B cell (primary cell): ENCODE measurements around the gene SEMA7A. TPM values are rescaled to one million over a fixed set of nuclear protein-coding genes. Genes with fewer than 3 reads are reported as not detected.

Experiments
- ATAC-seq: fragments of 200-7000 bp; cut with Tn5 transposase; one replicate; pipeline ENCODE4 v1.10.0; 2021; ENCODE audit warnings: low read depth, mild to moderate bottlenecking, moderate number of reproducible peaks, moderate library complexity
- CTCF ChIA-PET: fragments of 350-600 bp; sonication (Branson Sonifier 250); formaldehyde crosslinking; loops from one replicate; lab custom pipeline; 2021; ENCODE audit warnings: antibody characterized with exemption, inconsistent platforms; lab: Charles Lee
- POLR2A ChIA-PET: fragments of 350-600 bp; sonication (Branson Sonifier 250); formaldehyde crosslinking; loops from one replicate; lab custom pipeline; 2021; ENCODE audit warnings: antibody characterized with exemption; lab: Charles Lee
- DNase-seq: peaks from one replicate; pipeline ENCODE4 v3.0.0; 2013
- H2AFZ ChIP-seq: 2 replicates; pipeline ENCODE4 v1.6.1; 2012; ENCODE audit warnings: mild to moderate bottlenecking, low read depth, low read length; ENCODE audit not compliant: insufficient read depth, poor library complexity, severe bottlenecking
- H3K27ac ChIP-seq, 2 donors: 1 replicate in 1 of 2; 2 replicates in 1 of 2; pipeline ENCODE4 v1.5.1; 2012 to 2013; ENCODE audit warnings: low read length in 2 of 2, mild to moderate bottlenecking in 2 of 2, moderate library complexity in 1 of 2
- H3K27me3 ChIP-seq, 4 experiments: fragments of 200-600 bp in 1 of 4; sonication (generic) in 1 of 4; replicated peaks in 1 of 4; 1 replicate in 2 of 4; 2 replicates in 2 of 4; pipeline versions ENCODE4 v1.6.1 to v1.7.0; 2013 to 2016; ENCODE audit warnings: low read length in 3 of 4, mild to moderate bottlenecking in 2 of 4, mixed read lengths in 1 of 4, moderate library complexity in 1 of 4; ENCODE audit not compliant: insufficient read depth in 4 of 4, control insufficient read depth in 3 of 4; ENCODE audit errors: control extremely low read depth in 1 of 4
- H3K36me3 ChIP-seq, 2 experiments: replicated peaks in 1 of 2; 1 replicate in 1 of 2; 2 replicates in 1 of 2; pipeline versions ENCODE4 v1.6.1 to v1.7.1; 2013; ENCODE audit warnings: low read length in 1 of 2; ENCODE audit not compliant: insufficient read depth in 2 of 2, control insufficient read depth in 1 of 2; ENCODE audit errors: control extremely low read depth in 1 of 2, extremely low read depth in 1 of 2
- H3K4me1 ChIP-seq, 2 donors: fragments of 200-600 bp in 1 of 2; sonication (generic) in 1 of 2; 1 replicate in 1 of 2; 2 replicates in 1 of 2; pipeline versions ENCODE4 v1.5.1 to v1.6.1; 2013 to 2017; ENCODE audit warnings: low read length in 2 of 2; ENCODE audit not compliant: control insufficient read depth in 2 of 2, insufficient read depth in 2 of 2
- H3K4me2 ChIP-seq: replicated peaks from 2 replicates; pipeline ENCODE3; 2012; ENCODE audit warnings: mild to moderate bottlenecking, low read depth, low read length; ENCODE audit not compliant: poor library complexity, severe bottlenecking
- H3K4me3 ChIP-seq, 5 experiments: fragments of 200-600 bp in 1 of 5; sonication (generic) in 1 of 5; 1 replicate in 3 of 5; 2 replicates in 2 of 5; pipeline versions ENCODE4 v1.5.1 to v1.7.0; 2011 to 2016; ENCODE audit warnings: low read length in 4 of 5, mild to moderate bottlenecking in 4 of 5, low read depth in 2 of 5, control low read depth in 1 of 5, moderate library complexity in 1 of 5; ENCODE audit not compliant: insufficient read depth in 1 of 5; ENCODE audit errors: control extremely low read depth in 1 of 5, extremely low read depth in 1 of 5
- H3K79me2 ChIP-seq: fragments of 200-600 bp; sonication (generic); one replicate; pipeline ENCODE4 v1.6.0; 2016; ENCODE audit warnings: low read length; ENCODE audit not compliant: control insufficient read depth, insufficient read depth
- H3K9ac ChIP-seq: fragments of 200-600 bp; sonication (generic); 2 replicates; pipeline ENCODE4 v1.6.1; 2017; ENCODE audit warnings: mild to moderate bottlenecking, low read length, moderate library complexity
- H3K9me3 ChIP-seq, 3 donors: one replicate each; pipeline versions ENCODE4 v1.6.1 to v1.7.1; 2013; ENCODE audit warnings: low read length in 2 of 3; ENCODE audit not compliant: control insufficient read depth in 2 of 3, insufficient read depth in 1 of 3; ENCODE audit errors: control extremely low read depth in 1 of 3
- H4K20me1 ChIP-seq: 2 replicates; pipeline ENCODE4 v1.6.0; 2012; ENCODE audit warnings: mild to moderate bottlenecking, low read length; ENCODE audit not compliant: insufficient read depth, control insufficient read depth, poor library complexity, severe bottlenecking
- H3K27ac Mint-ChIP-seq: one replicate; pipeline ENCODE4 v1.8.0; 2021; ENCODE audit warnings: mixed read lengths
- H3K27me3 Mint-ChIP-seq: one replicate; pipeline ENCODE4 v1.8.0; 2021; ENCODE audit warnings: mixed read lengths
- H3K4me1 Mint-ChIP-seq: one replicate; pipeline ENCODE4 v1.8.0; 2021; ENCODE audit warnings: mixed read lengths
- H3K4me3 Mint-ChIP-seq: one replicate; pipeline ENCODE4 v1.8.0; 2021; ENCODE audit warnings: mixed read lengths
- H3K9me3 Mint-ChIP-seq: one replicate; pipeline ENCODE4 v1.8.0; 2022; ENCODE audit warnings: mixed read lengths; ENCODE audit not compliant: insufficient read depth
- EZH2 ChIP-seq: IDR thresholded peaks from 2 replicates; pipeline ENCODE4 v1.6.1; 2012; ENCODE audit warnings: borderline replicate concordance, low read depth, mild to moderate bottlenecking, moderate library complexity, low read length; ENCODE audit not compliant: insufficient read depth, poor library complexity, severe bottlenecking
- WGBS: methylation state at CpG from one replicate; pipeline ENCODE4 v1.1.5; 2013; ENCODE audit warnings: missing lambda C conversion rate; ENCODE audit not compliant: insufficient coverage; 5-methylcytosine and 5-hydroxymethylcytosine counted together
- intact Hi-C: fragments of 100-400 bp; cut with micrococcal nuclease; formaldehyde crosslinking; loops from one replicate; pipeline ENCODE4 v1.10.0; 2022
- polyA plus RNA-seq: library from polyadenylated mRNA; depleted of rRNA; stranded (reverse); fragments of >200 nt; gene quantifications from 2 replicates; pipeline ENCODE4 v1.2.3, GENCODE V29; 2012
- total RNA-seq, 2 donors: library from RNA; stranded (reverse); fragments of 120-200 nt in 1 of 2; gene quantifications; 1 replicate in 1 of 2; 2 replicates in 1 of 2; pipeline versions ENCODE4 v1.2.3 to v1.2.4, GENCODE V29; 2013 to 2022
- TF ChIP-seq, protein P1 (sequence below): fragments of 200-600 bp; IDR thresholded peaks from one replicate; pipeline ENCODE4 v1.8.0; 2022; ENCODE audit warnings: antibody characterized with exemption, mild to moderate bottlenecking

SEMA7A gene
- total and polyA plus RNA-seq, 2 donors (not counting 1 experiment from before 2014, with no cell fraction given), result 42.0 to 44.2 TPM

DNA sequence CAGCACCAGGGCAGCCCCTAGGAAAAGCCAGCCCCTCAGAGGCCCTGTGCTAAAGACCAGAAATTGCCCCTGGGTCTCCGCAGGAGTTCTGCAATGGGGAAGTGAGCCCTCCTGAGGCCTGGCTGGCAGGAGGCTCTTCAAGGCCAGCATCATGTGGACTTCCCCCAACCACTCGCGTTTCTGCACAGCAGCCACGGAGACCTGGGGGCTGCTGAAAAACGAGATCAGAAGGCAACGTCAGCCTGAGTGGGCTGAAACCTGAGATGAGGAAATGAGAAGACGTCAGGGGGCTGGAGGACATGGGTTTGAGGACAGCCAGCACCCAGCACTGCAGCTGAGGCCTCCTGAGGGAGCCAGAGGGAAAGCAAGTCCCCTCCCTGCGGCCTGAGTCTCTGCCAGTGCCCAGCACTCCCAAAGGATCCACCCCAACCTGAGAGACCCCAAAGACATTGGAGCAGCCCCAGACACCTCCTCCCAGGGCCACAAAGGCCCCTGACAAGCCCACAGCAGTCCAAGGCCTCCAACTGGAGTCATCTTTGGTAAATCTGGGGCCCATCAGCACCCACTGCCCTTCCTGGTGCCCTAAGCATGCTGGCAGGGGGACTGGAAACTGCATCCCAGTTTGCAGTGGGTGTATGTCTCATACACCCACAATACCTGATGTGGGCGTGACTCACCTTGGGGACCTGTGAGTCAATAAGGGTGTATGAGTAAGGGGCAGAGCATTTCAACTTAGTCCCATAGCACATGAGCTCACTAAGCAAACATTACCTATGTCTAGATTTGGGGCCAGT is 37.1 kb downstream of the SEMA7A start:
- Histone ChIP-seq H3K4me2 (peak overlapping the region; percentile 75), H3K27me3 (no peaks in the 10 kb centered on the region), H3K36me3 (no peaks in the 10 kb centered on the region), H3K27ac (peak overlapping the region; percentile 96 to 98), H2AFZ (no peak overlapping the region), H3K9ac (peak overlapping the region; percentile 55), H3K4me1 (peaks cover 95 to 100% of the 10 kb centered on the region in 2 donors), H3K79me2 (peaks cover 7% of the 10 kb centered on the region), H3K4me3 (peak overlapping the region in 2 of 5 experiments; percentile 1 to 49), H3K9me3 (peaks cover 0 to 4% (median 0%) of the 10 kb centered on the region in 3 donors), H4K20me1 (no peaks in the 10 kb centered on the region)
- ChIA-PET CTCF (interaction anchor here (0.6 to 6.4 kb wide), 11 partner anchors 9 to 44 kb away, joined by 3 to 49 read pairs (median 4); partner anchors contain the start of gene SEMA7A), POLR2A (interaction anchor here (0.7 to 4.6 kb wide), 9 partner anchors 8 to 385 kb away, joined by 3 to 40 read pairs (median 4); partner anchors contain the start of genes CSK and SEMA7A)
- WGBS, result 3% methylated on average over 8 of the region's 9 CpGs
- Mint-ChIP-seq H3K4me3 (peak overlapping the region; percentile 78), H3K27ac (peak overlapping the region; percentile 97), H3K4me1 (peaks cover 98% of the 10 kb centered on the region), H3K9me3 (no peaks in the 10 kb centered on the region), H3K27me3 (no peaks in the 10 kb centered on the region)
- DNase-seq, result peak; percentile 95
- intact Hi-C loops, result loop anchor here (1.0 to 2.0 kb wide), 5 partner anchors 8 to 380 kb away; partner anchors contain the start of gene UBL7
- ATAC-seq, result peak; percentile 73
- TF ChIP-seq, protein P1, sequence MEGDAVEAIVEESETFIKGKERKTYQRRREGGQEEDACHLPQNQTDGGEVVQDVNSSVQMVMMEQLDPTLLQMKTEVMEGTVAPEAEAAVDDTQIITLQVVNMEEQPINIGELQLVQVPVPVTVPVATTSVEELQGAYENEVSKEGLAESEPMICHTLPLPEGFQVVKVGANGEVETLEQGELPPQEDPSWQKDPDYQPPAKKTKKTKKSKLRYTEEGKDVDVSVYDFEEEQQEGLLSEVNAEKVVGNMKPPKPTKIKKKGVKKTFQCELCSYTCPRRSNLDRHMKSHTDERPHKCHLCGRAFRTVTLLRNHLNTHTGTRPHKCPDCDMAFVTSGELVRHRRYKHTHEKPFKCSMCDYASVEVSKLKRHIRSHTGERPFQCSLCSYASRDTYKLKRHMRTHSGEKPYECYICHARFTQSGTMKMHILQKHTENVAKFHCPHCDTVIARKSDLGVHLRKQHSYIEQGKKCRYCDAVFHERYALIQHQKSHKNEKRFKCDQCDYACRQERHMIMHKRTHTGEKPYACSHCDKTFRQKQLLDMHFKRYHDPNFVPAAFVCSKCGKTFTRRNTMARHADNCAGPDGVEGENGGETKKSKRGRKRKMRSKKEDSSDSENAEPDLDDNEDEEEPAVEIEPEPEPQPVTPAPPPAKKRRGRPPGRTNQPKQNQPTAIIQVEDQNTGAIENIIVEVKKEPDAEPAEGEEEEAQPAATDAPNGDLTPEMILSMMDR, result peak; percentile 10
- no peak for TF ChIP-seq EZH2

DNA sequence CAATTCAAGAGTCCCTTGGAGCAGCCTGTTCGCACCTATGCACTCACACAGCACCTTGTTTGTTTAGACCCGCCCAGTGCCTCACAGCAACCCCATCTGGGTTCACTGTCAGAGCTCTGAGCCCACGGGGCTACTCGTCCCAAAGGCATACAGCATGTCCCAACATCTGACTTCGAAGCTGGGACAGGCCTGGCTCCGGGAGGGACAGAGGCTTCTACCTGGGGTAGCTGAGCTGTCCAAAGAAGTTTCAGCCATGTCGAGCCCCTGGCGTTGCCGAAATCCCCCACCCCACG is 37.7 kb downstream of the SEMA7A start:
- Histone ChIP-seq H3K4me1 (peaks cover 95 to 100% of the 10 kb centered on the region in 2 donors), H3K27me3 (no peaks in the 10 kb centered on the region), H3K9ac (no peak overlapping the region), H3K9me3 (peaks cover 0 to 4% (median 0%) of the 10 kb centered on the region in 3 donors), H3K79me2 (peaks cover 5% of the 10 kb centered on the region), H2AFZ (no peak overlapping the region), H3K36me3 (no peaks in the 10 kb centered on the region), H4K20me1 (no peaks in the 10 kb centered on the region), H3K27ac (peak overlapping the region; percentile 96 to 98), H3K4me2 (peak overlapping the region; percentile 75), H3K4me3 (no peak overlapping the region)
- Mint-ChIP-seq H3K27me3 (no peaks in the 10 kb centered on the region), H3K27ac (peak overlapping the region; percentile 97), H3K4me3 (peak overlapping the region; percentile 78), H3K4me1 (peaks cover 98% of the 10 kb centered on the region), H3K9me3 (no peaks in the 10 kb centered on the region)
- ChIA-PET POLR2A (interaction anchor here (1.0 to 4.6 kb wide), 5 partner anchors 8 to 35 kb away, joined by 3 to 40 read pairs (median 4); no protein-coding TSS in a partner anchor), CTCF (interaction anchor here (0.6 to 6.4 kb wide), 9 partner anchors 10 to 44 kb away, joined by 3 to 49 read pairs (median 5); partner anchors contain the start of gene SEMA7A)
- ATAC-seq, result peak; percentile 1
- DNase-seq, result no peak
- TF ChIP-seq, protein P1, result no peak
- no peak for TF ChIP-seq EZH2
- 47% methylated on average over 10 of the region's 10 CpGs for WGBS
- intact Hi-C loops, result loop anchor here (1.0 to 2.0 kb wide), 5 partner anchors 8 to 381 kb away; partner anchors contain the start of gene UBL7
